Activated naive CD4-positive, alpha-beta T cell treated with anti-CD3 and anti-CD28 coated beads, Interleukin-2, amount 50 U/mL, for 24 hours (primary cell): Measurements from ENCODE around the gene RAPGEF1.

Experiments
- H3K27ac Mint-ChIP-seq: one replicate; pipeline ENCODE4 v1.8.0; 2021; ENCODE audit warnings: mild to moderate bottlenecking, mixed read lengths
- H3K27me3 Mint-ChIP-seq: one replicate; pipeline ENCODE4 v1.8.0; 2021; ENCODE audit warnings: mixed read lengths
- H3K36me3 Mint-ChIP-seq: one replicate; pipeline ENCODE4 v1.8.0; 2021; ENCODE audit warnings: mixed read lengths
- H3K4me1 Mint-ChIP-seq: one replicate; pipeline ENCODE4 v1.8.0; 2021; ENCODE audit warnings: mixed read lengths
- H3K4me3 Mint-ChIP-seq: one replicate; pipeline ENCODE4 v1.8.0; 2021; ENCODE audit warnings: mild to moderate bottlenecking, mixed read lengths
- H3K9me3 Mint-ChIP-seq: one replicate; pipeline ENCODE4 v1.8.0; 2021; ENCODE audit warnings: mixed read lengths

RAPGEF1 gene

GRCh38 chr9:131605770-131606590 is 133.9 kb downstream of the RAPGEF1 start:
- no peaks in the 10 kb centered on the region for H3K4me1 Mint-ChIP-seq
- no peak overlapping the region for H3K4me3 Mint-ChIP-seq
- no peak overlapping the region for H3K27ac Mint-ChIP-seq
- H3K36me3 Mint-ChIP-seq, result peaks cover 9% of the 10 kb centered on the region
- H3K27me3 Mint-ChIP-seq, result no peaks in the 10 kb centered on the region
- H3K9me3 Mint-ChIP-seq, result no peaks in the 10 kb centered on the region

- Mint-ChIP-seq H3K27me3 (no peaks in the 10 kb centered on the region), H3K4me1 (no peaks in the 10 kb centered on the region), H3K36me3 (peaks cover 9% of the 10 kb centered on the region), H3K27ac (peak overlapping the region; percentile 46), H3K4me3 (no peak overlapping the region), H3K9me3 (no peaks in the 10 kb centered on the region)
These were observed 136.0 kb downstream of the RAPGEF1 start for GRCh38 chr9:131603711-131604439.

GRCh38 chr9:131603199-131603598 is 136.7 kb downstream of the RAPGEF1 start:
- no peak overlapping the region for H3K27ac Mint-ChIP-seq
- H3K9me3 Mint-ChIP-seq, result no peaks in the 10 kb centered on the region
- no peaks in the 10 kb centered on the region for H3K27me3 Mint-ChIP-seq
- H3K4me3 Mint-ChIP-seq, result no peak overlapping the region
- peaks cover 9% of the 10 kb centered on the region for H3K36me3 Mint-ChIP-seq
- H3K4me1 Mint-ChIP-seq, result no peaks in the 10 kb centered on the region

- Mint-ChIP-seq H3K36me3 (peaks cover 4% of the 10 kb centered on the region), H3K27ac (no peak overlapping the region), H3K4me1 (no peaks in the 10 kb centered on the region), H3K9me3 (no peaks in the 10 kb centered on the region), H3K27me3 (no peaks in the 10 kb centered on the region), H3K4me3 (no peak overlapping the region)
These were observed 138.1 kb downstream of the RAPGEF1 start for GRCh38 chr9:131601683-131602181.

- H3K27ac Mint-ChIP-seq, result peak overlapping the region; percentile 23
- no peaks in the 10 kb centered on the region for H3K4me1 Mint-ChIP-seq
- H3K4me3 Mint-ChIP-seq, result no peak overlapping the region
- no peaks in the 10 kb centered on the region for H3K9me3 Mint-ChIP-seq
- no peaks in the 10 kb centered on the region for H3K27me3 Mint-ChIP-seq
- H3K36me3 Mint-ChIP-seq, result peaks cover 4% of the 10 kb centered on the region
These were observed 141.8 kb downstream of the RAPGEF1 start for GRCh38 chr9:131598121-131598520.

GRCh38 chr9:131597246-131597645 is 142.6 kb downstream of the RAPGEF1 start:
- H3K36me3 Mint-ChIP-seq, result peaks cover 4% of the 10 kb centered on the region
- no peaks in the 10 kb centered on the region for H3K9me3 Mint-ChIP-seq
- no peak overlapping the region for H3K4me3 Mint-ChIP-seq
- no peaks in the 10 kb centered on the region for H3K4me1 Mint-ChIP-seq
- H3K27me3 Mint-ChIP-seq, result no peaks in the 10 kb centered on the region
- H3K27ac Mint-ChIP-seq, result no peak overlapping the region

- Mint-ChIP-seq H3K9me3 (no peaks in the 10 kb centered on the region), H3K36me3 (peaks cover under 1% of the 10 kb centered on the region), H3K4me3 (no peak overlapping the region), H3K4me1 (peaks cover under 1% of the 10 kb centered on the region), H3K27me3 (no peaks in the 10 kb centered on the region), H3K27ac (no peak overlapping the region)
These were observed 143.5 kb downstream of the RAPGEF1 start for GRCh38 chr9:131596430-131596743.

GRCh38 chr9:131595696-131596429 is 144.0 kb downstream of the RAPGEF1 start:
- no peak overlapping the region for H3K27ac Mint-ChIP-seq
- peaks cover 6% of the 10 kb centered on the region for H3K4me1 Mint-ChIP-seq
- no peaks in the 10 kb centered on the region for H3K36me3 Mint-ChIP-seq
- no peaks in the 10 kb centered on the region for H3K9me3 Mint-ChIP-seq
- no peaks in the 10 kb centered on the region for H3K27me3 Mint-ChIP-seq
- no peak overlapping the region for H3K4me3 Mint-ChIP-seq

GRCh38 chr9:131594906-131595665 is 144.8 kb downstream of the RAPGEF1 start:
- no peak overlapping the region for H3K4me3 Mint-ChIP-seq
- no peaks in the 10 kb centered on the region for H3K27me3 Mint-ChIP-seq
- H3K27ac Mint-ChIP-seq, result peak overlapping the region; percentile 68
- no peaks in the 10 kb centered on the region for H3K9me3 Mint-ChIP-seq
- H3K36me3 Mint-ChIP-seq, result no peaks in the 10 kb centered on the region
- peaks cover 14% of the 10 kb centered on the region for H3K4me1 Mint-ChIP-seq

- Mint-ChIP-seq H3K4me3 (no peak overlapping the region), H3K27me3 (no peaks in the 10 kb centered on the region), H3K4me1 (peaks cover 14% of the 10 kb centered on the region), H3K9me3 (no peaks in the 10 kb centered on the region), H3K27ac (no peak overlapping the region), H3K36me3 (no peaks in the 10 kb centered on the region)
These were observed 145.8 kb downstream of the RAPGEF1 start for GRCh38 chr9:131593936-131594665.

GRCh38 chr9:131593091-131593820 is 146.6 kb downstream of the RAPGEF1 start:
- H3K27ac Mint-ChIP-seq, result no peak overlapping the region
- no peak overlapping the region for H3K4me3 Mint-ChIP-seq
- H3K36me3 Mint-ChIP-seq, result no peaks in the 10 kb centered on the region
- H3K4me1 Mint-ChIP-seq, result peaks cover 14% of the 10 kb centered on the region
- H3K27me3 Mint-ChIP-seq, result no peaks in the 10 kb centered on the region
- H3K9me3 Mint-ChIP-seq, result no peaks in the 10 kb centered on the region

- Mint-ChIP-seq H3K4me3 (no peak overlapping the region), H3K4me1 (peaks cover 22% of the 10 kb centered on the region)
These were observed 148.0 kb downstream of the RAPGEF1 start for GRCh38 chr9:131591845-131592208.

GRCh38 chr9:131590907-131591844 is 148.7 kb downstream of the RAPGEF1 start:
- Mint-ChIP-seq H3K4me1 (peaks cover 26% of the 10 kb centered on the region), H3K27me3 (no peaks in the 10 kb centered on the region), H3K9me3 (no peaks in the 10 kb centered on the region), H3K27ac (peak overlapping the region; percentile 89), H3K36me3 (no peaks in the 10 kb centered on the region), H3K4me3 (peak overlapping the region; percentile 20)

More at GRCh38 chr9:131591845-131592208, 148.0 kb downstream of the RAPGEF1 start:
- H3K36me3 Mint-ChIP-seq, result no peaks in the 10 kb centered on the region
- H3K27me3 Mint-ChIP-seq, result no peaks in the 10 kb centered on the region
- H3K27ac Mint-ChIP-seq, result peak overlapping the region; percentile 65
- H3K9me3 Mint-ChIP-seq, result no peaks in the 10 kb centered on the region
